ENCODE measurements around the gene SSBP2.

DNA sequence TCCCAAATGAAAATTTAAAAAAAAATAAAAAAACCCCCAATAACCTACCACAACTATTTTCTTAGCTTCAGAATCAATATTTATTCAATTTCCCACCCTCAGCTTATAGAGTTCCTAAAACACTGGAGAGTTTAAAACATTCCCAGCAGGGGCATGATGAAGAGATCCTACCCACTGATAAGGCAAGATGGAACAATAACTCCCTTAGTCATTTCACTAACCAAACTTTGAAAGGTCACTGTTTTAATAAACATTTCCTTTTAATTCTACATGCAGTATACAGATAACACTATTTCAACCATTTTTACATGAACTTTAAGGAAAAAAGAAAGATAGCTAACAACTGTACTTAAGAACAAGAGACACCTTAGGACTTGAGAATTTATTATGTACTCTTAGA, 322.0 kb downstream of the SSBP2 start:
- TF ChIP-seq POLR2AphosphoS5 (IDR thresholded peaks at IDR 0.05) (no peak), POLR2A (IDR thresholded peaks at IDR 0.05) (no peak)

All from suprapubic skin (tissue), 4 donors.